ENCODE data around the gene FOXB2.
"Not testable (repeated sequence)": the region's sequence is repeated elsewhere in the genome, so short reads cannot be mapped to it uniquely, and the experiment has no call there.

FOXB2 gene

GRCh38 chr9:77019236-77019925 is at the start of gene FOXB2:
Gene FOXB2, plus strand, starts transcription at chr9:77019655. Its CDS starts 0 bp downstream, at chr9:77019655.
- DNase-seq, result peak; percentile 33 to 34

GRCh38 chr9:76969716-76970115 is 49.7 kb upstream of the FOXB2 start:
- DNase-seq, result no peak

- not testable (repeated sequence) for DNase-seq
These were observed 40.6 kb upstream of the FOXB2 start for GRCh38 chr9:76978831-76979230.

- no peak for DNase-seq
These were observed 38.9 kb upstream of the FOXB2 start for GRCh38 chr9:76980566-76980965.

- DNase-seq, result no peak
These were observed 35.0 kb upstream of the FOXB2 start for GRCh38 chr9:76984486-76984885.

- no peak for DNase-seq
These were observed 33.9 kb upstream of the FOXB2 start for GRCh38 chr9:76985581-76985980.

- no peak for DNase-seq
These were observed 31.8 kb upstream of the FOXB2 start for GRCh38 chr9:76987594-76988200.

- DNase-seq, result no peak
These were observed 30.5 kb upstream of the FOXB2 start for GRCh38 chr9:76988941-76989340.

- DNase-seq, result no peak
These were observed 30.0 kb upstream of the FOXB2 start for GRCh38 chr9:76989501-76989900.

GRCh38 chr9:76996700-76997099 is 22.8 kb upstream of the FOXB2 start:
- DNase-seq, result peak; percentile 19 to 21

- DNase-seq, result no peak
These were observed 20.2 kb upstream of the FOXB2 start for GRCh38 chr9:76999261-76999660.

- no peak for DNase-seq
These were observed 19.1 kb upstream of the FOXB2 start for GRCh38 chr9:77000330-77000729.

- no peak for DNase-seq
These were observed 16.1 kb upstream of the FOXB2 start for GRCh38 chr9:77003366-77003765.

GRCh38 chr9:77005216-77005615 is 14.2 kb upstream of the FOXB2 start:
- no peak for DNase-seq

- no peak for DNase-seq
These were observed 8.9 kb upstream of the FOXB2 start for GRCh38 chr9:77010527-77010926.

GRCh38 chr9:77011973-77012821 is 7.3 kb upstream of the FOXB2 start:
- peak; percentile 82 to 83 for DNase-seq

- no peak for DNase-seq
These were observed 6.1 kb upstream of the FOXB2 start for GRCh38 chr9:77013206-77013931.

GRCh38 chr9:77013932-77014596 is 5.4 kb upstream of the FOXB2 start:
- peak; percentile 24 to 25 for DNase-seq

GRCh38 chr9:77014597-77015263 is 4.7 kb upstream of the FOXB2 start:
- peak in 1 of 2 experiments; percentile 27 for DNase-seq

- DNase-seq, result peak; percentile 25 to 31
These were observed 4.0 kb upstream of the FOXB2 start for GRCh38 chr9:77015327-77016048.

GRCh38 chr9:77016121-77016525 is 3.3 kb upstream of the FOXB2 start:
- no peak for DNase-seq

Measured in activated T-cell treated with anti-CD3 and anti-CD28 coated beads, Interleukin-2, amount 50 U/mL, for 48 hours (primary cell).